ENCODE results near the gene CFAP91.

GRCh38 chr3:119673875-119674274 is 28.9 kb upstream of the CFAP91 start:
- TF ChIP-seq POLR2A (IDR thresholded peaks at IDR 0.05; ENCODE audit: low read depth, low read length) (no peak), CTCF (IDR thresholded peaks at IDR 0.05; ENCODE audit: extremely low read depth in 1 of 2, insufficient read depth in 1 of 2, low read depth in 1 of 2, low read length in 2 of 2) (no peak), GATA2 (IDR thresholded peaks at IDR 0.05; ENCODE audit: insufficient read depth, insufficient read length, low read depth, low read length) (no peak), MAX (IDR thresholded peaks at IDR 0.05; ENCODE audit: insufficient read depth, insufficient read length) (no peak), JUN (IDR thresholded peaks at IDR 0.05; ENCODE audit: borderline replicate concordance, insufficient read depth, insufficient read length, low read depth) (no peak), POLR2AphosphoS5 (IDR thresholded peaks at IDR 0.05; ENCODE audit: insufficient read depth, low read depth, low read length) (no peak), FOS (IDR thresholded peaks at IDR 0.05; ENCODE audit: borderline replicate concordance, insufficient read depth, low read length) (no peak)

All from endothelial cell of umbilical vein (primary cell).